ENCODE results near the gene MTHFD1L. TPM values are rescaled to one million over a fixed set of nuclear protein-coding genes. Genes with fewer than 3 reads are reported as not detected.

Gene MTHFD1L
- total RNA-seq, 1 donor from 2014 or later, result 28.1 TPM

DNA sequence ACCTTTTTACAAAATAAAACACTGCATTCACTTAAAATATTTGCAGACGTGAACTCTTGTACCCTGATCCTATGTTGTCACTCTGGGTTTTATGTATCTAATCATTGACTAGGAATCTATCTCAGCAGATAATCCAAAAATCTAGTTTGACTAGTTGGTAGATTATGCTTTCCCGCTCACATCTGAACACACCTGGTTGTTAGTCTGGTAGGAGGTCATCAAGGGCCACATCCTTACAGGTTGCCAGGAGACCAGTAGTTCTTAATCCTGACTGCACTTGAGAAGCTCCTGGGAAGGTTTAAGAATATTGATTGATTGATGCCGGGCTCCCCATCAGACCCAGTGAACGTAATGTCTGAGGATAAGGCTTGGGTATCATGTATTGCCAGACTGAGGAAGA, 104.4 kb downstream of the MTHFD1L start:
- Mint-ChIP-seq H3K4me3 (no peak overlapping the region), H3K9me3 (no peaks in the 10 kb centered on the region), H3K36me3 (peaks cover 35% of the 10 kb centered on the region), H3K27me3 (no peaks in the 10 kb centered on the region), H3K27ac (no peak overlapping the region), H3K4me1 (ENCODE audit: unreplicated experiment) (peaks cover 12% of the 10 kb centered on the region)
- TF ChIP-seq, protein P1, sequence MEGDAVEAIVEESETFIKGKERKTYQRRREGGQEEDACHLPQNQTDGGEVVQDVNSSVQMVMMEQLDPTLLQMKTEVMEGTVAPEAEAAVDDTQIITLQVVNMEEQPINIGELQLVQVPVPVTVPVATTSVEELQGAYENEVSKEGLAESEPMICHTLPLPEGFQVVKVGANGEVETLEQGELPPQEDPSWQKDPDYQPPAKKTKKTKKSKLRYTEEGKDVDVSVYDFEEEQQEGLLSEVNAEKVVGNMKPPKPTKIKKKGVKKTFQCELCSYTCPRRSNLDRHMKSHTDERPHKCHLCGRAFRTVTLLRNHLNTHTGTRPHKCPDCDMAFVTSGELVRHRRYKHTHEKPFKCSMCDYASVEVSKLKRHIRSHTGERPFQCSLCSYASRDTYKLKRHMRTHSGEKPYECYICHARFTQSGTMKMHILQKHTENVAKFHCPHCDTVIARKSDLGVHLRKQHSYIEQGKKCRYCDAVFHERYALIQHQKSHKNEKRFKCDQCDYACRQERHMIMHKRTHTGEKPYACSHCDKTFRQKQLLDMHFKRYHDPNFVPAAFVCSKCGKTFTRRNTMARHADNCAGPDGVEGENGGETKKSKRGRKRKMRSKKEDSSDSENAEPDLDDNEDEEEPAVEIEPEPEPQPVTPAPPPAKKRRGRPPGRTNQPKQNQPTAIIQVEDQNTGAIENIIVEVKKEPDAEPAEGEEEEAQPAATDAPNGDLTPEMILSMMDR (conservative IDR thresholded peaks at IDR 0.05), result no peak
- no peak for DNase-seq (ENCODE audit: extremely low spot score, unreplicated experiment)

DNA sequence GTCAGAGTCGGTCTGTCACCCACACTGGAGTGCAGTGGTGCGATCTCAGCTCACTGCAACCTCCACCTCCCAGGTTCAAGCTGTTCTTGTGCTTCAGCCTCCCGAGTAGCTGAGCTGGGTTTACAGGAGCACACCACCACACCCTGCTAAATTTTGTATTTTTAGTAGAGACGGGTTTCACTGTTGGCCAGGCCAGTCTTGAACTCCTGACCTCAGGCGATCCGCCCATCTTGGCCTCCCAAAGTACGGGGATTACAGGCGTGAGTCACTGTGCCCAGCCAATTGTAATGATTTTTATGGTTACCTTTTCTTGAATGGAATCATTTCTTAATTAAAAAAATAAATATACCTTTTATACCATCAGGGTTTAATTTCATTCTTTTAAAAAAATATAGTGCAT, 105.7 kb downstream of the MTHFD1L start:
- Mint-ChIP-seq H3K4me3 (no peak overlapping the region), H3K27me3 (no peaks in the 10 kb centered on the region), H3K4me1 (ENCODE audit: unreplicated experiment) (peaks cover 12% of the 10 kb centered on the region), H3K27ac (no peak overlapping the region), H3K9me3 (no peaks in the 10 kb centered on the region), H3K36me3 (peaks cover 33% of the 10 kb centered on the region)
- TF ChIP-seq, protein P1 (conservative IDR thresholded peaks at IDR 0.05), result no peak
- no peak for DNase-seq (ENCODE audit: extremely low spot score, unreplicated experiment)

DNA sequence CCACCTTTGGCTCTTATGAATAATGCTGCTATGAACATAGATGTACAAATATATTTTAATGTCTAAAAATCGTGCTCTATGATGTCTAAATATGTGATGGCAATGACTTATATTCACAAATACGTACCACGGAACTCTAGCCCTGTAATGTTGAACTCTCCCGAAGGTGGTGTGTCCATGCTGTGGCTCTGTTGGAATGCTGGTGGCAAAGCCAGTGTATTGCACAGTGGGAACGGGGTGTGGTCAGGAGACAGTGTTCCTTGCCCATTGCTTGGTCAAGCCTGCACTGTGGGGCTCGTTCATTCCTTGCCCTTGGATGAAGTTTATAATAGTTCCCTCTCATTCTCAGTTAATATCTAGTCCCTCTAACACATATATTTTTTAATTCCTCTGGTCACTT, 109.6 kb downstream of the MTHFD1L start:
- Mint-ChIP-seq H3K27ac (no peak overlapping the region), H3K4me3 (no peak overlapping the region), H3K9me3 (no peaks in the 10 kb centered on the region), H3K27me3 (no peaks in the 10 kb centered on the region), H3K36me3 (peaks cover 24% of the 10 kb centered on the region), H3K4me1 (ENCODE audit: unreplicated experiment) (peaks cover 7% of the 10 kb centered on the region)
- TF ChIP-seq, protein P1 (conservative IDR thresholded peaks at IDR 0.05), result no peak
- DNase-seq (ENCODE audit: extremely low spot score, unreplicated experiment), result no peak

DNA sequence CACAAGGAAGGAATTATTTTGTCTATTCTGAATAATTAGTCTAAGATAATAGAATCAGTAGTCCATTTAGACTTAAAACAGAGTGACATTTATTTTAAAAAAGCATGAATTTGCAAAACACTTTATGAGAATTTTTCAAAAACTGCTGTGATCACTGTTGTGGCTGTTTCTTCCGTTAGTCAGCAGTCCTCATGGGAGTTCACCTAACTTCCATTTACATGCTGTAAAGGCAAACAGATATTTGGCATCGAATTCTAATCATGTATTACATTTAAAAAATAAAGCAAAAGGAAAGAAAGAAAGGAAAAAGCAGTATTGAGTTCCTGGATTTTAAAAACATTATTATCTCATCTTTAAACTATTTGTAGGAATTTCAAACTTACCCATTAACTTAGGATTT, 111.8 kb downstream of the MTHFD1L start:
- Mint-ChIP-seq H3K4me1 (ENCODE audit: unreplicated experiment) (peaks cover 16% of the 10 kb centered on the region), H3K36me3 (peaks cover 21% of the 10 kb centered on the region)
- DNase-seq (ENCODE audit: extremely low spot score, unreplicated experiment), result no peak

DNA sequence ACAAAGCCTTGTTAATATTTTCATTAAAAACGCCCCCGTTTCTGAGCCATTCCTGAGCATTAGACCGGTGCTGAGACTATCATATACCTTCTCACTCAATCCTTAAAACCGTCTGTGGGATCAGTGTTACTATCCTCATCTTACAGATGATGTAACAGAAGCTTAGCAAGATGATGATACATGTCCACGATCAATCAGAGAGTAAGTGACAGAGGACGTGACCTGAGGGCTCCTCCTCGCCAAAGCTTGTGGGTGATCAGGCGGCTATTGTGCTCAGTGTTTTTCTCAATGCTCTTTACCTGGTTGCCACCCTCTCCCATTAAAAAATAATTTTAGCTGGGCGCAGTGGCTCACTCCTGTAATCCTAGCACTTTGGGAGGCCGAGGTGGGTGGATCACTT, 113.1 kb downstream of the MTHFD1L start:
- Mint-ChIP-seq H3K27ac (no peak overlapping the region), H3K4me3 (no peak overlapping the region), H3K36me3 (peaks cover 17% of the 10 kb centered on the region), H3K4me1 (ENCODE audit: unreplicated experiment) (peaks cover 16% of the 10 kb centered on the region), H3K9me3 (no peaks in the 10 kb centered on the region), H3K27me3 (no peaks in the 10 kb centered on the region)
- TF ChIP-seq, protein P1 (conservative IDR thresholded peaks at IDR 0.05), result no peak
- no peak for DNase-seq (ENCODE audit: extremely low spot score, unreplicated experiment)

More for the DNA sequence above, 111.8 kb downstream of the MTHFD1L start:
- Mint-ChIP-seq H3K4me3 (no peak overlapping the region), H3K27me3 (no peaks in the 10 kb centered on the region), H3K9me3 (no peaks in the 10 kb centered on the region), H3K27ac (no peak overlapping the region)
- TF ChIP-seq, protein P1 (conservative IDR thresholded peaks at IDR 0.05), result no peak

DNA sequence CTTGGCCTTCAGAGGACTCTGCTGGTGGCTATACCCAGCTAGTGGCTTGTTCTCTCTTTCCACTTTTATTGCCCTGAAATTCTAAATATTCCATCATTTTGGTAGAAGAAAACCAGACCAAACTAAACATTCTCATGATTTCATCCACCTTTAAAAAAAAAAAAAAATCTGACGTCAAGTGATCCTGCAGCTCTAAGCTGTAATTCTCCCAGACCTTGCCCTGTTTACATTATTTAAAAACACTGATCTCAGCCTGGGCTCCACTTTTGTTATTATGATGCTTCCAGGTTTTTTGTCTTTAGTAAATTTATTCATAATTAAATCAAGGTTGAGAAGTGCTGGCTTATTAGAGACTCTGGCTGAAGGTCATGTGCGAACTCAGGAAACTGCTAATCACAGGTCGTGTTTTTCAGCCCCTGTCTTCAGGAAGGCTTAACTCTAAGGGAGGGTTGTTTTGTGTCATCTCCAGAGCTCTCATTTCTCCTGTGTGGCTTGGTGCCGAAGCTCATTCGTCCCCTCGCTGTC, 114.4 kb downstream of the MTHFD1L start:
- H3K4me1 Mint-ChIP-seq (ENCODE audit: unreplicated experiment), result peaks cover 16% of the 10 kb centered on the region
- no peaks in the 10 kb centered on the region for H3K27me3 Mint-ChIP-seq
- peaks cover 11% of the 10 kb centered on the region for H3K36me3 Mint-ChIP-seq
- H3K4me3 Mint-ChIP-seq, result no peak overlapping the region
- TF ChIP-seq, protein P1 (conservative IDR thresholded peaks at IDR 0.05), result no peak
- no peaks in the 10 kb centered on the region for H3K9me3 Mint-ChIP-seq
- DNase-seq (ENCODE audit: extremely low spot score, unreplicated experiment), result no peak
- no peak overlapping the region for H3K27ac Mint-ChIP-seq

All from type B pancreatic cell (in vitro differentiated cells).